ENCODE measurements around the gene TRPT1.

The TRPT1 gene

GRCh38 chr11:64225608-64226506, at the start of gene TRPT1, which contains the start of gene NUDT22:
Gene TRPT1, minus strand, starts transcription at chr11:64226186. Its CDS starts 326 bp downstream, at chr11:64225860.
Gene NUDT22, plus strand, starts transcription at chr11:64226274. Its CDS starts 379 bp downstream, at chr11:64226653.
- ChIA-PET POLR2A (interaction anchor here (0.7 to 3.5 kb wide), 20 partner anchors 9 to 553 kb away, joined by 3 to 29 read pairs (median 5); partner anchors contain the start of genes ESRRA, FKBP2, PLCB3 and PPP1R14B), CTCF (interaction anchor here (0.5 to 1.9 kb wide), 5 partner anchors 21 to 44 kb away, joined by 3 to 10 read pairs (median 4); no protein-coding TSS in a partner anchor)
- H3K27ac ChIP-seq (ENCODE audit: extremely low read depth, low read depth, low read length): peak within 1 kb of the TSS; percentile 52; the same call in 1 of the 2 replicates
- H3K36me3 ChIP-seq (ENCODE audit: control insufficient read depth in 2 of 2, insufficient read depth in 1 of 2, low read length in 2 of 2): peaks cover 0 to 21% of the 10 kb centered on the region in 2 experiments; a peak in 1 of 3 replicates
- peaks cover 3% of the 10 kb centered on the region; the same call in 1 of the 2 replicates for H3K4me1 ChIP-seq (ENCODE audit: control insufficient read depth, insufficient read depth, low read length)
- H3K9me3 ChIP-seq (ENCODE audit: control insufficient read depth, insufficient read depth, low read depth, low read length): no peaks in the 10 kb centered on the region
- peak within 1 kb of the TSS; percentile 77 for H3K4me3 ChIP-seq (ENCODE audit: low read depth, low read length)
- TF ChIP-seq ZNF37A (tag by site-specific recombination; IDR thresholded peaks at IDR 0.05): no peak
- TF ChIP-seq ZNF501 (tag by site-specific recombination; IDR thresholded peaks at IDR 0.05): 0 out of 2 replicates have a peak, but pooled peaks have one; percentile 46
- peak; percentile 36 for TF ChIP-seq ZBTB26 (tag by site-specific recombination; optimal IDR thresholded peaks at IDR 0.05)
- no peak; the same call in 1 of the 2 replicates for TF ChIP-seq CTCF (tag by site-specific recombination; IDR thresholded peaks at IDR 0.05)
- TF ChIP-seq ZNF354C (tag by site-specific recombination; IDR thresholded peaks at IDR 0.05; ENCODE audit: borderline replicate concordance, low read depth): no peak
- TF ChIP-seq ZNF600 (tag by site-specific recombination; IDR thresholded peaks at IDR 0.05): peak; percentile 64; the same call in 1 of the 2 replicates
- no peak for TF ChIP-seq ZNF768 (tag by site-specific recombination; IDR thresholded peaks at IDR 0.05)
- TF ChIP-seq ZNF544 (tag by site-specific recombination; IDR thresholded peaks at IDR 0.05): no peak
- TF ChIP-seq ZNF549 (tag by site-specific recombination; IDR thresholded peaks at IDR 0.05): no peak
- TF ChIP-seq ZNF239 (tag by site-specific recombination; IDR thresholded peaks at IDR 0.05): no peak
- no peak for TF ChIP-seq MYNN (tag by site-specific recombination; IDR thresholded peaks at IDR 0.05; ENCODE audit: borderline replicate concordance)
- peak; percentile 68 for TF ChIP-seq ZNF335 (tag by site-specific recombination; conservative IDR thresholded peaks at IDR 0.05)
- no peak; the same call in 1 of the 2 replicates for TF ChIP-seq ZNF391 (tag by site-specific recombination; IDR thresholded peaks at IDR 0.05; ENCODE audit: borderline replicate concordance, low read depth)
- TF ChIP-seq ZNF132 (tag by site-specific recombination; IDR thresholded peaks at IDR 0.05; ENCODE audit: borderline replicate concordance): no peak
- TF ChIP-seq ZNF140 (tag by site-specific recombination; IDR thresholded peaks at IDR 0.05): no peak
- no peak for TF ChIP-seq ZNF843 (tag by site-specific recombination; IDR thresholded peaks at IDR 0.05)
- TF ChIP-seq ZNF10 (tag by site-specific recombination; IDR thresholded peaks at IDR 0.05): no peak
- no peak for TF ChIP-seq ZNF311 (tag by site-specific recombination; IDR thresholded peaks at IDR 0.05; ENCODE audit: borderline replicate concordance)
- no peak for TF ChIP-seq HOXC10 (CRISPR knock-in tag; IDR thresholded peaks at IDR 0.05)
- no peak for TF ChIP-seq ZBTB49 (tag by site-specific recombination; IDR thresholded peaks at IDR 0.05; ENCODE audit: low read depth)
- no peak for TF ChIP-seq ZNF148 (tag by site-specific recombination; IDR thresholded peaks at IDR 0.05; ENCODE audit: borderline replicate concordance)
- TF ChIP-seq PRDM1 (tag by site-specific recombination; IDR thresholded peaks at IDR 0.05): no peak
- no peak for TF ChIP-seq PRDM6 (tag by site-specific recombination; IDR thresholded peaks at IDR 0.05)
- no peak for TF ChIP-seq ZNF266 (tag by site-specific recombination; IDR thresholded peaks at IDR 0.05; ENCODE audit: low read depth)
- no peak for TF ChIP-seq HOXA7 (CRISPR knock-in tag; IDR thresholded peaks at IDR 0.05; ENCODE audit: borderline replicate concordance)
- TF ChIP-seq SCRT1 (tag by site-specific recombination; IDR thresholded peaks at IDR 0.05; ENCODE audit: borderline replicate concordance): no peak
- TF ChIP-seq ZNF394 (tag by site-specific recombination; IDR thresholded peaks at IDR 0.05; ENCODE audit: borderline replicate concordance): 0 out of 2 replicates have a peak, but pooled peaks have one; percentile 37

Data from HEK293 (cell line).